NAMALWA (cell line): Measurements from ENCODE around the gene LPGAT1.
A peak's percentile ranks its signal among the peaks of the same experiment; 100 is the strongest.
"Not testable (repeated sequence)": the region's sequence is repeated elsewhere in the genome, so short reads cannot be mapped to it uniquely, and the experiment has no call there.

Experiments used
- DNase-seq: peaks from one replicate; pipeline ENCODE4 v3.0.0-alpha.2; 2015; ENCODE audit warnings: low spot score

The LPGAT1 gene

DNA sequence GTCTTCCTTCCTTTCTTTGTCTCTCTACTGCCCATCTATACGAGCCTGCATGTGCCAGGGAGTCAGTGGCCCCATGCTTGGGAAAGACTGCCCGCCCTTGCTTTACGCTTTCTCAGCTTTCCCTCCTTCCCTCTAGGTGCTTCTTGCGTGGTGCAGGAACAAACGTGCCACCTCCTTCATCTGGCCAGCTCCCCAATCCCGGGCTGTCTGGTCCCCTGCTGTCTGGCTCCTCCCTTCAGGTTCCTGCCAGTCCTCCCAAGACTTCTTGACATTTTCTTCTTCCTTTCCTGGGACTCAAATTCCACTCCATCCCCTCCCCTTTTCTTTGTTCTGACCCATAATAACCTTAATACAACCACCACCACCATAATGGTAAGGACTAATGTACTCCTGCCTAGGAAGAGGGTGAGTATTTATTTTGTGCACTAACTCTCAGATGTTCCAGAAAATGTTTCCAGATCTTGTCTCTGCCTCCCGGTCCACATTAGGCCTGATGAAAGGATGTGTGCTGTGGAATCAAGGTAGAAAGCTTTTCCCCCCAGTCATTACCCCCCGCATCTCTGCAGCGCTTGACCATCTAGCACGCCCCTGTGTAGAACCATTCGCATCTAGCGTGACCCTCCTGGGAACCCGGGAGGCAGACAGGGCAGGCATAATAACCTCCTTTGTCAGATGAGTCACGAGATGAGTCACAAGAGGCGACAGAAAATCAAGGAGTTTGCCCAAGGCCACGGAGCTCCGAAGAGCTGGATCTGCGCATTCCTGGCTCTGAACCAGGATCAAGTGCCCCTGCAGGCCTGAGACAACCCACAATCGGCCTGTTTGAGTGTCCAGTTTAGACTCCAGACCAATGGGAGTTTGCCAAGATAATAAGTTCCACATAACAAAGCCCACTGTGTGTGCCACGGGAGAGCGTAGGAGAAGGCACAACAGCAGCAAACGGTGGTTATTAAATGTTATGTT lies 95.1 kb downstream of the LPGAT1 start:
- DNase-seq, result no peak

DNA sequence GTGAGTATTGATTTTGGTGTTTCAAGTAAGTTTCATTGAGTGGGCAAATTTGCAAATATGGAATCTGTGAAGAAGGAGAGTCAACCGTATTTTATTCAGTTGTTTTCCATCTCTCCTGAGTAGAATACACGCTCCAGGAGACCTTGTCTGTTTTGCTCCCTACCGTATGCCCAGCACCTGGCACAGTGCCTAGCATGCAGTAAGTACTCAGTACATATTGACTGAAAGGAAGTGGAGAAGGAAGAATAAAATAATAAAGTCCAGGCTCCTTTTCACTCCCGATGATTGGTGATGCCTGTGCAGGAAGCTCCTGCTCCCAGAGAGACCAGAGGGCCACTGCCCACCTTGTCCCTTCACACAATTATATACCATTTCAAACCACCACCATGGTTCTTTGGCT lies 95.8 kb downstream of the LPGAT1 start:
- DNase-seq, result no peak

DNA sequence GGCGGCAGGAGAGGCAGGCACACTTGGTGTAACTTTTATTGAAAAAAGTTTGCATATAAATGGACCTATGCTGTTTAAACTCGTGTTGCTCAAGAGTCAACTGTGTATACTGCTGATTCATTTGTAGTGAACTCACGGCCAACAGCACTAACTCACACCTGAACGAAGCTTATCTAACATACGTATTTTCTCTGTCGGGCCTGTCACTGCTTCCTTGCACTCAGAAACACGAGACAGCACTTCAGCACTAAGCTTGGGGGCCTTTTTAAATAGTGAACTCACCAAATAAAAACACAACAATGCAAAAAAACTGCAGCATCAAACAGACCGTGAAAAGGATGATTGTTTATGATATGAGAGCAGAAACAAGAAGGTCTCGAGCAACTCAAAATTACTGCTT lies 96.2 kb downstream of the LPGAT1 start:
- DNase-seq, result no peak

DNA sequence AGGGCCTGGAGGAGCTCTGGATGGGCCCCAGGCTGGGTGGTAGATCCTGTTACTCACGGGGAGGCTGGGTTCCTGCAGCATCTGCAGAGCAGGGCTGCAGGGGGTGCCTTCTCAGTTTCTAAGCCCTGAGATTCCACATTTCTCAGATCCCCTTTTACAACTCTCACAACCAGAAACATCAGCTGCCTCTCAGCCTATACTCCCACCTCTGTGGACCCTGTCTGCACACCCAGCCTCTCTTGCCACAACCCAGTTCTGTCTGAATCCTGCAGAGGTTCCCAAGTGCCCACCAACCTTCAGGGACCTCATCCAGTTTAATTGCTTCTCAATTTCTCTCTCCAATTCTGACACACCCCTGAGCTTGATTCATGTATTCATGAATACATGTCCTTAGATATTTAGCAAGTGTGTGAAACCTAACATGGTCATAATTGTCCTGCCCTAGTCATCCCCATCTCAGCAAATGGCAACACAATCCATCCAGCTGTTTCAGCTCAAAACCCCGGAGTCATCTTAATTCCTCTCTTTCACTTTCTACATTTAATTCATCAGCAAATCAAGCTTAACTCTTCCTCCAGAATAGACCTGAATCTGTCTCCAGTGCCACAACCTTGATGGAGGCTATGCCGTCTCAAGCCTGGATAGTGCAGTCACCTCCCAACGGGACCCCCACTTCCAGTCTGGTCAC lies 98.1 kb downstream of the LPGAT1 start:
- no peak for DNase-seq

DNA sequence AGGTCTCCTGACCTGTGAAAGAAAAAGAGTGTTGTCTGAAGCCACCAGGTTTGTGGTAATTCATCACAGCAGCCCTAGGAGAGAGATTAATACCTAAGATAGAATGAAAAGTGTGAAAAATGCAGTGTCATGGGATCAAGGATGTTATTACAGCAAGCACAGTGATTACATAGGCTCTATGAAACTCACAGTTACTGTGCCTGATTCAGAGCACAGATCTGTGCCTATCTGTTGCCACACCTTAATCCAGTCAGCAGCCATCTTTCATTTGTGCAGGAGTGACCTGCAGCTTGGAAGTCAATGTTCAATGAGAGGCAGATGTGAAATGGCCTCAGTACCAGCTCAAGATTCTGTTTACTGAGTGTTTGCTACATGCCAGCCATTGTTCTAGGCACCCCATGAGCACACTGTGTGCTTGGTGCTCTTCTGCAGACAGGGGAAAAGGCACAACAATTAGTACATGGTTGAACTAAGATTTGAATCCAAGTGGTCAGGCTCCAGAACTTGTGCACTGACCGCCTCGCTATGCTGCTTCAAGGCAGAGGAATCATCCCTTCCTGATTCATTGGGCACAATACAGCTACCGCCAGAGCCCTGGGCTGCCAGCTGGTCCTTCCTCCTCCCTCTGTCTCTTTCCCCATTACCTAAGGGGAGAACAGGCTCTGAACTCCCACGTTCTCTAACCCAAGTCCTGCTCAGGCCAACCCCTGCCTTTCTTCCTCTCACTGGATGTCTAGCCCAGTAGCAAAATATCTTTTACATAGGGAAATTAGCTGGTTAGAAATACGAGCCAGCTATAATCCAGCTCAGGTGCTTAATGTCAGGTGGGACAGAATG lies 98.9 kb downstream of the LPGAT1 start:
- DNase-seq, result no peak

DNA sequence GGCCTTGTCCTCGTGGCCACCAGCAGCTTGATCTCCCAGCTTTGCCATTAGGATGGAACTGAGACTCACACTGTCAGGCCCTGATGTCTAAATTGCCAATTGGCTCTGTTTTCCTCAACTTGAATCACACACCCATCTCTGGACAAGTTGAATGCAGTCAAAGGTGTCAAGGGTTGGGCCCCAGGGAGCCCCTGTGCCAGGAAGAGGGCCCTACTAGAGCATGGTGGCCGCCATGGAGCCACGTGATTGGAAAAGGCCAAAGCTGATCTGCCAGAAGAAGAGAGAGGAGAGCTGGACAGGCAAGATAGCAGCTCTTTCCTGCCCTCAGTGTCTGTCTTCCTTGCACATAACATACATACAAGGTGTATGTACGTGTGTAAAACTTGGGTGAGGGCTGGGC lies 100.2 kb downstream of the LPGAT1 start:
- no peak for DNase-seq

DNA sequence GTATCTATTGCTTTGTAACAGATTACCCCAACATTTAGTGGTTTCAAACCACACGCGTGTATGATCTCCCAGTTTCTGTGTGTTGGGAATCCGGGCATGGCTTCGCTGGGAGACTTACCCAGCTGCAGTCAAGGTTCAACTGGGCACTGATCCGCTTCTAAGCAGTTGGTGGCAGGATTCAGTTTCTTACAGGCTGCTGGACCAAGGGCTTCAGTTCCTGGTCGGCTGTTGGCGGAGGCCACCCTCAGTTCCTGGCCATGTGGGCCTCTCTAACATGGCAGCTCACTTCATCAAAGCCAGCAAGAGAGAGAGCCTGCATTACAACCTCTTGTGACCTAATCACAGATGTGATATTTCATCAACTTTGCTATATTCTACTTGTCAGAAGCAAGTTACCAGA lies 101.3 kb downstream of the LPGAT1 start:
- DNase-seq, result no peak

DNA sequence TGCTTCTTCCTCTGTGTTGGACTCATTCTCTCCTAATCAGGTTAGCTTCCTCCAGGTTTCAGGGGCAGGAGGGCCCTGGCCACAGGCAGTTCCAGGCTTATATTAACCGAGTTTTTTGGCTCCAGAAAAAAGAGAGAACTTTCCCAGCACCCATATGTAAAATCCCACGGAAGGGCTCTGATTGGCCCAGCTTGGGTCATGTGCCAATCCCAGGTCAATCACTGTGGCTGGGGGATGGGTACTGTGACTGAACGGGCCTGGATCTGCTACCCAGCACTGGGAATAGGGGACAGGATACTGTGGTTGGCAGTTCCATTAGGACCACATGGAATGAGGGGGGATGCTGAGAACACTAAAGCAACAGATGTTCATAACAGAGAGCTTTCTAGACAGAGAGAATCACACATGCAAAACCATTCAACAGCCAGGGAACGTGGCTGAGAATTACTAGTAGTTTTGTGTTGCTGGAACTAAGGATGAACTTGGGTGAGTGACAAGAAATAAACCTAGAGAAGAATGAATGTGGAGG lies 104.0 kb downstream of the LPGAT1 start:
- no peak for DNase-seq

DNA sequence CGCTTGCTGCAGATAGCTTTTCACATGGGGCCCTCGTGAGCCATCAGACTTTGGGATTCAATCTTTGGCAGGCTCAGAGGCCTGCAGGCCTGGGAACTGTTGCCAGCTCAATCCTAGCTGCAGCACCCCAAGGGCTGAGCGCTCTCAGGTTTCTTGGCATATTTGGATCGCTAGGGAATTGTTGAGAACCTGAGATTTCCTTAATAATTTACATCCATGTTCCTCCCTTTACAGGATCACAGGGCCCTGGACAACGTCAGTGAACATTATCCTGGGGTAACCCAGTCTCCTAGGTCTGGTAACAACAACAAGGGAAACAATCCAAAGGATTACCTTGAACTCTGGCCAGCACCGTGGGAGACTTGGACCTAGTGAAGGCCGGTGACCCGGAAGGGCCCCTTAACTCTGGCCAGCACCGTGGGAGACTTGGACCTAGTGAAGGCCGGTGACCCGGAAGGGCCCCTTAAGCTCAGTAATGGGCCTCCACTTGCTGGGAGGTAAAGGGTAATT lies 105.8 kb downstream of the LPGAT1 start:
- DNase-seq, result no peak

DNA sequence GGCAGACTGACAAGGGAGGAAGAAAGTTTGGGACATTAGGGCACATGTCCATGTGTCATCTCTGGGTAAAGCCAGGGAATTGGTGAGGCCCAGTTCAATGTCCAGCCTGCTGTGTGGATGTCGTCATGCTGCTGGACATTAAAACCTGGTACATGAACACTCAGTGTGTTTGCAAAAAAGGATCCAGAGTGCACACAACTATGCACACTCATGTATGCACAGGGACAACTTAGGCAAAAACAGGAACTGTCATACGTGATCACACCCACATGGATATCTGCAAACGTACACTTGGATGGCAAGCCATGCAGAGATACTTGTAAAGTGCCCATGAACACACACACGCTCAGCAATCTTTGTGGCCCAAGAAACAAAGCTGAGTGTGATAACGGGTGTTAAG lies 107.3 kb downstream of the LPGAT1 start:
- DNase-seq, result no peak

DNA sequence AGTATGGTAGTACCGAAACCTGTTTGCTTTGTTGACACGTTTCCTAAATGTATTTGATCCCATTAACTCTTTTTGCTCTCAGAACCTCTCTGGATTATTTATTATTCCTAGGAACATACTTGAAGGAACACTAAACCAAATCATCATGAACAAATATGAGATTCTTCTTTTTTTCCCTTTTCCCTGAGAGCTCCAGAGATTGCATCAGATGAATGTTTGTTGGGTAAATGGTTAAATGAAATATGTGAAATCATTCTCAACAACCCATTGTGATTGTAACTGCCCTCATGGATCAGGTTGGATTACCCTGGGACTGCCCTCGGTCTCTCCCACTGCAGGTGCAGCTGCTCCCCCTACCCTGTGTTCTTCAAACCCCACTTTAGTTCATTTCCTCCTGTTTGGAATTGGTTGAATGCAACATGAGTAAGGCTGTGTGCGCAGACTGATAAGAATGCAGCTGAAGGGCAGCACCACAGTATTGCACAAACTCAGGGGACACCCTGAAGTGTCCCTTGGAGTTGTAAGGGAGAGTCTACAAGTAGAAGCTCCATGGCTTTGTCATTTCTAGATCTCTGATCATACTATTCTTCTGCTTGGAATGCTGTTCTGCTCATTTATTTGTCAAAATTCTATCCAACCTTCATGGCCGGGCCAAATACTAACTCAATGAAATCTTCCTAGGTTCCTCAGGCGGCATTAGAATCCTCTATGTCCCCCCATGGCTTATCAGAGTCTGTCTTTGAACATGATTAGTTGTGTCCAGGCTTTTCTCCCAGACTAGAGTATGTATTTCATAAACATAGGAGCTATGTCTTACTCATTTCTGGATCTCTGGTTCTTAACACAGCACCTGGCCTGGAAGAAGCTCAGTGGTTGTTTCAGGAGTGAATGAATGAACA lies 108.0 kb downstream of the LPGAT1 start:
- no peak for DNase-seq

DNA sequence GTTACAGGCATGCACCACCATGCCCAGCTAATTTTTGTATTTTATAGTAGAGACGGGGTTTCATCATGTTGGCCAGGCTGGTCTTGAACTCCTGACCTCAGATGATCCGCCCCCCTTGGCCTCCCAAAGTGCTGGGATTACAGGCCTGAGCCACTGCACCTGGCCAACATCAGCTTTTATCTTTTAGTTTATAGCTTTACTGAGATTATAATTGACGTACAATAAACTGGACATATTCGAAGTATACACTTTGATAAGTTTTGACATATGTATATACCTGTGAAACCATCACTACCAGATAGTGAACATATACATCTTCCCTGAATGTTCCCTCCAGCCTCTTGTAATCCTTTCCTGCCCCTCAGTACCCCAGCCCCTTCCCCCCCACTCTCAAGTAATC lies 114.0 kb downstream of the LPGAT1 start:
- DNase-seq, result not testable (repeated sequence)

DNA sequence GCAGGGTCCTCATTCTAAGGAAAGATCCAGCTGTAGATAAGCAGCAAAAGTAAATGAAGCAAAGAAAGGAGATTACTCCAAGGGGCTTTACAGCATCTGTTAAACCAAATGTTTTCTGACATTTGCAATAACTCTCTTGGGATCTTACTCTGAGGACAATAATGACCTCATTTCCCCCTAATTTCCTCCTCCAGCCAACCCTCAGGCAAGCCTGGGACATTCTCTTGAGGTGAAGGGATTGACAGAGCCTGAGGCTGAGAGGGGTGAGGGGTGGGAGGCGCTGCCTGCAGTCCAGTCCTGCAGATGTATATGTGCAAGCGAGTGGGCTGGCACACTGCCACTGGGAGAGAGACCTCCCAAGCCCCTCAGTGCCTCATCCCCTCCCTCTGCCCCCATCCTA lies 114.6 kb downstream of the LPGAT1 start:
- DNase-seq, result peak; percentile 36

DNA sequence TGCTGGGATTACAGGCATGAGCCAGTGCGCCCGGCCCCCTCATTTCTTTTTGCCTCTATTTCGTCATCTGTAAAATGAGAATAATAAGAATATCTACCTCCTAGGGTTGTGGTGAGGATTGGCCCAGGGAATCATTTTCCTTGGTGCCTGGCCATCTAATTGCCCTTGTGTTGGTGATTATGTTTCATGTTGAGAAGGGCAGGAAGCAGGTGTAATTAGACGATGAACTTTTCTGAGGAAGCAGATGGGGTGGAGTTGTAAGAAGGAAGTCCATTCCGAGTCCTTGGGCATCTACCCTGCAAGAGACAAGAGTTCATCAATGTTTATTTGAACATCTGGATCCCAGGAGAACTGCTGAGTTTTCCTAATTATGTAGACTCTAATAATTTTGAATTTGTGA lies 116.4 kb downstream of the LPGAT1 start:
- DNase-seq, result no peak

DNA sequence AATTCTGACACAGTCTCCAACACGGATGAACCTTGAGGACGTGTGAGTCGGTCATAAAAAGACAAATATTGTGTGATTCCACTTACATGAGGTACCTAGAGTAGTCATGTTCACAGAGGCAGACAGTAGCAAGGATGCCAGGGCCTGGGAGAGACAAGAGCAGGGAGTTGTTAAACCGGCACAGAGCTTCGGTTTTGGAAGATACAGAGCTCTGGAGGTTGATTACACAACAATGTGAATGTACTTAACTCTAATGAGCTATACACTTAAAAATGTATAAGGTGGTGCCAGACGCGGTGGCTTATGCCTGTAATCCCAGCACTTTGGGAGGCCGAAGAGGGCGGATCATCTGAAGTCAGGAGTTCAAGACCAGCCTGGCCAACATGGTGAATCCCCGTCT lies 117.3 kb downstream of the LPGAT1 start:
- no peak for DNase-seq

DNA sequence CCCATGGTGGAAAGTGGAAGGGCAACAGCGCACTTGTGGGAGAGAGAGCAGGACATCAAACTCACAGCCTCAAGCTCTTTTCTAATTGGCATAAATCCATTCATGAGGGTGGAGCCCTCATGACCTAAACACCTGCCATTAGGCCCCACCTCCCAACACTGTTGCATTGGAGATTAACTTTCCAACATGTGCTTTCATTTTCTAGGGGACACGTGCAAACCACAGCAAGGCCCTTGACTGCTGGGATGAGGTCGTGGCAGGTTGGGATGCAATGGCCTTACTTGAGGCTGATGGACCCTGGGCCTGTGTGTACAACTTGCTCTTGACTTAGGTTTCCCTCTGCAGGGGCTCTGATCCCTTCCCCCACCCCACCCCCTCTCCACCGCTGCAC lies 119.3 kb downstream of the LPGAT1 start:
- peak; percentile 54 for DNase-seq

DNA sequence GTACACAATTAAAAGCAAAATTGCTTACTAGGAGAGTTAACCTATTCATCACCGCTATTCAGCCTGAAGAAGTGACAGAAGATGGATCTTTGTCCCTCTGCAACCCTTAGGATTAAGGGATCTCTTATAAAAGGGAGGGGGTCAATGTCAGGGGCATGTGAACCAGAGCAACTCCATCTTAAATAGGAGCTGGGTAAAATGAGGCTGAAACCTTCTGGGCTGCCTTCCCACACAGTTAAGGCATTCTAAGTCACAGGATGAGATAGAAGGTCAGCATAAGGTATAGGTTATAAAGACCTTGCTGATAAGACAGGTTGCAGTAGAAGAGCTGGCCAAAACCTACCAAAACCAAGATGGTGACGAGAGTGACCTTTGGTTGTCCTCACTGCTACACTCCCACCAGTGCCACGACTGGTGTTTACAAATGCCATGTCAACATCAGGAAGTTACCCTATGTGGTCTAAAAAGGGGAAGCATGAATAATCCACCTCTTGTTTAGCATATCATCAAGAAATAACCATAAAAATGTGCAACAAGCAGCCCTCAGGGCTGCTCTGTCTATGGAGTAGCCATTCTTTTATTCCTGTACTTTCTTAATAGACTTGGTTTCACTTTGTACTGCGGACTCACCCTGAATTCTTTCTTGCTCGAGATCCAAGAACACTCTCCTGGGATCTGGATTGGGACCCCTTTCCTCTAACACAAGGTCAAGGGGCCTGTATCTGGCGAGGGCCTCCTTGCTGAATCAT lies 119.8 kb downstream of the LPGAT1 start:
- DNase-seq, result no peak

DNA sequence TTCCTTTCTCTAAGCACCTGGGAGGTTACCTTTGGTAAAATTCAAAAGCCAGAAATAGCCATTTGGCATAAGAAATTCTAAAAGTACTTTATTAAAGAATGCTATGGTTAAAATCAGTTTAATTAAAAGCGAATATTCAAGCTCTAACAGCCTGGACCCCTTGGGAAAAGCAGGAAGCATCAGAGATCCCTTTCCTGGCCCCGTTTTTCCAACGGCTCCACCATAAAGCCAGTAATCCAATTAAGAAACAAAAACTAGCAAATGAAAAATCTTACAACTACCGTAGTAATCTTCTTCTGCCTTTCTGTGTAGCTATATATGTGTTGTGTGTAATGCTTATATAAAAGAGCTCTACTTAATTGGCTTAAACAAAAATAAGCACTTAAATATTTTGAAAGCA lies 121.6 kb downstream of the LPGAT1 start:
- DNase-seq, result no peak

DNA sequence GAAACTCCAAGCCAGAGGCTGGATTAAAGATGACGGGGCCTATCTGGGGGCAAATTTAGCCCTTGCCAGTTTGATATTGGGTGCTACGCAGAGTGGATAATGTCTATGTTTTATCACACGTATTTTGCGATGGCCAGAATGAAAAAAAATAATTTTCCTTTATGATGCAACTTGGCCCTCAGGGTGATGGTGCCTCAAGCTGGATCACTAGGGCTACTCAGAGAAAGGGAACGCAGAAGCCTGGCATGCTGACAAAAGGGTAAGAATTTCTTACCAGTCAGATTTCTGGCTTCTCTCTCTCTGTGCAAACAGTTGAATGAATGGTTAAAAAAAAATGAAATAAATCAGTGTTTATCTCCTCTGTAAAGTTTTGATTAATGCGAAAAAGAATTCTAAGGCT lies 122.6 kb downstream of the LPGAT1 start:
- DNase-seq, result no peak

DNA sequence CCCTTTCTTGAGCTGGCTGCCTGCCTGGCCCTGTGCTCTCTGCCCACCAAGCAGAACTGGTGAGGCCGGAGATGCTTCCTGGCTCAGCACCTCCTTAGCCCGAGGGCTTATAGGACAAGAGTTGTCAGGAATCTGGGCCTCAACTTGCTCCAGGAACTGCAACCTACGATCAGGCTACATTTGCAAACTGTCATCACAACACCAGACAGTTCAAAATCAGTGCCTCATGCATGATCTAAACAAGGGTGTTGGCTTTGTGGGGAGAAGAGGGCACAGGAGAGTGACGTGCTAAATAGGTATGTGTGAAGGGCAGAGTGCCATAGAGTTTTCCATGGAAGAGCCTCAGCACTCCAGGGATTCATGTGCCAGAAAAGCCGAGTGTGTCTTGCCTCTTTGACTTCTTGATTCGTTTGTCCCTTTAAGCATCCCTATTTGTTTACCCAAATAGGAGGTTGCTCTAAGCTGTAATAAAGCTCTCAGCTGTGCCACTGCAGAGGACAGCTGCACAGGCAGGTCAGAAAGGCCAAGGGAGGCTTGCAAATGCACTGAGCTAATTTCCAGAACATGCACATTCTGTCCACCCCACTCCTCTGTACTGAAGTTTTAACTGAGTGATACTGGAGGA lies 125.0 kb downstream of the LPGAT1 start:
- DNase-seq, result no peak
